ENCODE results near the gene RNASEL. TPM values are rescaled to one million over a fixed set of nuclear protein-coding genes. Genes with fewer than 3 reads are reported as not detected.

Gene RNASEL
- total and polyA plus RNA-seq, 2 of the 4 experiments (the other 2 are of a cell fraction) = 2.5 to 6.5 TPM

GRCh38 chr1:182549346-182549745 is 39.7 kb downstream of the RNASEL start:
- no peak overlapping the region for H3K27ac ChIP-seq (ENCODE audit: insufficient read depth, low read length)
- no peak overlapping the region for H2AK5ac ChIP-seq (ENCODE audit: low read depth, low read length)
- no peak overlapping the region for H3K9ac ChIP-seq (ENCODE audit: low read depth, low read length)
- no peak overlapping the region for H3K4ac ChIP-seq (ENCODE audit: low read depth, low read length)
- no peaks in the 10 kb centered on the region for H4K20me1 ChIP-seq (ENCODE audit: insufficient read depth, low read length)
- no peak overlapping the region for H2BK20ac ChIP-seq (ENCODE audit: low read depth, low read length)
- no peak overlapping the region for H4K8ac ChIP-seq (ENCODE audit: low read depth in 2 of 2, low read length in 2 of 2)
- H3K4me1 ChIP-seq (ENCODE audit: control insufficient read depth, insufficient read depth, low read length) = no peaks in the 10 kb centered on the region
- H3K14ac ChIP-seq (replicated peaks; ENCODE audit: low read depth, low read length) = no peak overlapping the region
- dilution Hi-C loops (cut with HindIII; ENCODE audit: low sequenced_read_pairs, unreplicated experiment) = no loop called here
- no peak overlapping the region for H3K4me3 ChIP-seq (ENCODE audit: insufficient read depth, low read depth, low read length)
- no peak overlapping the region for H3K23ac ChIP-seq (ENCODE audit: low read depth, low read length)
- H2BK120ac ChIP-seq (ENCODE audit: low read depth, low read length) = no peak overlapping the region
- in situ Hi-C loops (cut with MboI; ENCODE audit: low sequenced_read_pairs) = no loop called here
- no peaks in the 10 kb centered on the region for H3K36me3 ChIP-seq (ENCODE audit: control insufficient read depth, insufficient read depth, low read length)
- no peaks in the 10 kb centered on the region for H3K9me1 ChIP-seq (ENCODE audit: insufficient read depth, low read length)
- DNase-seq (no peak), ATAC-seq (ENCODE audit: low read depth) (no peak)
- no peak overlapping the region for H2AFZ ChIP-seq (replicated peaks; ENCODE audit: low read length, poor library complexity)
- H2AK9ac ChIP-seq (replicated peaks; ENCODE audit: low read depth, low read length, poor library complexity) = no peak overlapping the region
- no peaks in the 10 kb centered on the region; the same call in 1 of the 2 replicates for H3K27me3 ChIP-seq (ENCODE audit: control insufficient read depth, insufficient read depth, low read length)
- POLR2A ChIA-PET (ENCODE audit: unreplicated experiment) = no interaction called here
- H3K9me3 ChIP-seq (ENCODE audit: control insufficient read depth, insufficient read depth, low read length) = peaks cover 5% of the 10 kb centered on the region; the same call in 1 of the 2 replicates
- H4K91ac ChIP-seq (ENCODE audit: insufficient read depth, low read depth, low read length) = no peak overlapping the region
- H3K56ac ChIP-seq (ENCODE audit: extremely low read depth, insufficient read depth, low read length) = no peak overlapping the region
- no peak overlapping the region for H3K4me2 ChIP-seq (ENCODE audit: low read depth, low read length)
- H4K5ac ChIP-seq (ENCODE audit: low read depth, low read length) = no peak overlapping the region
- H3K18ac ChIP-seq (ENCODE audit: low read depth, low read length) = no peak overlapping the region
- H3K79me1 ChIP-seq (ENCODE audit: low read depth in 1 of 2, low read length in 2 of 2) = no peaks in the 10 kb centered on the region
- intact Hi-C loops (cut with micrococcal nuclease) = no loop called here
- no peak overlapping the region for H2BK5ac ChIP-seq (ENCODE audit: low read depth, low read length, poor library complexity, severe bottlenecking)
- CTCF ChIA-PET = no interaction called here
- no peak for TF ChIP-seq RCOR1 (IDR thresholded peaks at IDR 0.05; ENCODE audit: insufficient replicate concordance, low read length)
- no peak for TF ChIP-seq CTCF (conservative IDR thresholded peaks at IDR 0.05; ENCODE audit: low read depth, low read length)
- TF ChIP-seq POLR2A (IDR thresholded peaks at IDR 0.05; ENCODE audit: low read depth, low read length) = no peak
- TF ChIP-seq RFX5 (IDR thresholded peaks at IDR 0.05; ENCODE audit: low read depth, low read length) = no peak
- no TSS peak for BruUV-seq (replicated peaks)
- H2BK15ac ChIP-seq (ENCODE audit: low read depth, low read length) = no peak overlapping the region
